H9 (cell line): ENCODE results near the gene IFI27L1. TPM values are rescaled to one million over a fixed set of nuclear protein-coding genes. Genes with fewer than 3 reads are reported as not detected.

ENCODE experiments used
- DNase-seq: peaks from one replicate; pipeline ENCODE4 v3.0.0-alpha.2; 2017
- H2AFZ ChIP-seq: one replicate; pipeline ENCODE4 v1.6.1; 2013; ENCODE audit warnings: mild to moderate bottlenecking, low read length, control low read depth, moderate library complexity
- H2AK5ac ChIP-seq: 2 replicates; pipeline ENCODE4 v1.6.1; 2013; ENCODE audit warnings: low read length, control low read depth, mixed read lengths; ENCODE audit not compliant: insufficient read length
- H2BK120ac ChIP-seq: one replicate; pipeline ENCODE4 v1.6.1; 2013; ENCODE audit warnings: low read depth, mild to moderate bottlenecking, low read length, control low read depth, inconsistent platforms; ENCODE audit not compliant: poor library complexity, severe bottlenecking
- H2BK12ac ChIP-seq: 2 replicates; pipeline ENCODE4 v1.6.1; 2013; ENCODE audit warnings: low read length, control low read depth, mixed read lengths, low read depth; ENCODE audit not compliant: insufficient read length
- H2BK15ac ChIP-seq: 2 replicates; pipeline ENCODE4 v1.6.1; 2013; ENCODE audit warnings: low read depth, low read length, control low read depth
- H2BK20ac ChIP-seq: one replicate; pipeline ENCODE4 v1.6.1; 2013; ENCODE audit warnings: low read depth, mild to moderate bottlenecking, low read length, control low read depth, inconsistent platforms; ENCODE audit not compliant: poor library complexity, severe bottlenecking
- H2BK5ac ChIP-seq: 2 replicates; pipeline ENCODE4 v1.6.1; 2013; ENCODE audit warnings: low read length, control low read depth, mixed read lengths; ENCODE audit not compliant: insufficient read length
- H3K14ac ChIP-seq: 2 replicates; pipeline ENCODE4 v1.6.1; 2013; ENCODE audit warnings: low read length, control low read depth; ENCODE audit not compliant: insufficient read depth
- H3K18ac ChIP-seq: 2 replicates; pipeline ENCODE4 v1.6.1; 2013; ENCODE audit warnings: low read depth, mild to moderate bottlenecking, mixed read lengths, low read length, control low read depth; ENCODE audit not compliant: insufficient read length
- H3K23ac ChIP-seq: 2 replicates; pipeline ENCODE4 v1.6.1; 2013; ENCODE audit warnings: low read length, control low read depth, mixed read lengths, low read depth; ENCODE audit not compliant: insufficient read length
- H3K23me2 ChIP-seq: 2 replicates; pipeline ENCODE4 v1.6.1; 2013; ENCODE audit warnings: low read depth, mild to moderate bottlenecking, mixed read lengths, low read length, control low read depth; ENCODE audit not compliant: insufficient read length, poor library complexity, severe bottlenecking
- H3K27ac ChIP-seq: 2 replicates; pipeline ENCODE4 v1.5.1; 2013; ENCODE audit warnings: low read length, control low read depth, mixed read lengths, low read depth; ENCODE audit not compliant: insufficient read length
- H3K27me3 ChIP-seq: 2 replicates; pipeline ENCODE4 v1.6.1; 2013; ENCODE audit warnings: low read length, control low read depth, inconsistent platforms; ENCODE audit not compliant: insufficient read depth
- H3K4ac ChIP-seq: 2 replicates; pipeline ENCODE4 v1.6.1; 2013; ENCODE audit warnings: low read depth, mild to moderate bottlenecking, control low read depth, inconsistent platforms, low read length, moderate library complexity
- H3K4me1 ChIP-seq: 2 replicates; pipeline ENCODE4 v1.6.1; 2013; ENCODE audit warnings: low read length, control low read depth, inconsistent platforms; ENCODE audit not compliant: insufficient read depth
- H3K4me2 ChIP-seq: 2 replicates; pipeline ENCODE4 v1.6.1; 2013; ENCODE audit warnings: low read length, control low read depth, mixed read lengths; ENCODE audit not compliant: insufficient read length, insufficient read depth
- H3K56ac ChIP-seq: 2 replicates; pipeline ENCODE4 v1.6.1; 2013; ENCODE audit warnings: low read depth, mild to moderate bottlenecking, mixed read lengths, low read length, control low read depth; ENCODE audit not compliant: insufficient read length
- H3K79me1 ChIP-seq: 2 replicates; pipeline ENCODE4 v1.6.1; 2013; ENCODE audit warnings: low read depth, mild to moderate bottlenecking, moderate library complexity, low read length, control low read depth, inconsistent platforms; ENCODE audit not compliant: insufficient read depth, poor library complexity, severe bottlenecking
- H3K79me2 ChIP-seq: 2 replicates; pipeline ENCODE4 v1.6.1; 2013; ENCODE audit warnings: low read length, control low read depth, inconsistent platforms; ENCODE audit not compliant: insufficient read depth
- H3K9ac ChIP-seq: 2 replicates; pipeline ENCODE4 v1.6.1; 2013; ENCODE audit warnings: low read length, control low read depth, mixed read lengths; ENCODE audit not compliant: insufficient read length; ENCODE audit errors: extremely low read depth
- H3K9me3 ChIP-seq: one replicate; pipeline ENCODE4 v1.6.1; 2013; ENCODE audit warnings: low read depth, low read length, inconsistent platforms; ENCODE audit not compliant: control insufficient read depth
- H3T11ph ChIP-seq: one replicate; pipeline ENCODE4 v1.6.1; 2013; ENCODE audit warnings: mild to moderate bottlenecking, low read length, control low read depth, inconsistent platforms
- H4K20me1 ChIP-seq: one replicate; pipeline ENCODE4 v1.6.1; 2013; ENCODE audit not compliant: control insufficient read depth, insufficient read length, insufficient read depth
- H4K5ac ChIP-seq: 2 replicates; pipeline ENCODE4 v1.6.1; 2013; ENCODE audit warnings: low read depth, mild to moderate bottlenecking, mixed read lengths, low read length, control low read depth; ENCODE audit not compliant: insufficient read length
- H4K8ac ChIP-seq: replicated peaks from 2 replicates; pipeline ENCODE4 v1.6.1; 2013; ENCODE audit warnings: low read length, control low read depth, mixed read lengths, low read depth; ENCODE audit not compliant: insufficient read length
- H4K91ac ChIP-seq: 2 replicates; pipeline ENCODE4 v1.6.1; 2013; ENCODE audit warnings: low read depth, mild to moderate bottlenecking, moderate library complexity, mixed read lengths, low read length, control low read depth; ENCODE audit not compliant: insufficient read length
- H3K27ac Mint-ChIP-seq, 3 experiments: 2 replicates in 2 of 3; 3 replicates in 1 of 3; pipeline ENCODE4 v1.8.0; 2020 to 2021; ENCODE audit warnings: mixed read lengths in 3 of 3, mild to moderate bottlenecking in 1 of 3, moderate library complexity in 1 of 3
- H3K27me3 Mint-ChIP-seq: 2 replicates; pipeline ENCODE4 v1.8.0; 2021; ENCODE audit warnings: low read depth, mild to moderate bottlenecking, moderate library complexity, mixed read lengths
- H3K36me3 Mint-ChIP-seq, 3 experiments: 2 replicates in 2 of 3; 3 replicates in 1 of 3; pipeline ENCODE4 v1.8.0; 2020 to 2021; ENCODE audit warnings: low read depth in 3 of 3, mixed read lengths in 3 of 3; ENCODE audit not compliant: insufficient read depth in 1 of 3
- H3K4me1 Mint-ChIP-seq, 2 experiments: 2 replicates each; pipeline ENCODE4 v1.8.0; 2020; ENCODE audit warnings: mixed read lengths in 2 of 2
- H3K4me3 Mint-ChIP-seq, 2 experiments: 2 replicates in 1 of 2; 3 replicates in 1 of 2; pipeline ENCODE4 v1.8.0; 2020 to 2021; ENCODE audit warnings: mild to moderate bottlenecking in 2 of 2, mixed read lengths in 2 of 2, moderate library complexity in 1 of 2
- H3K9me3 Mint-ChIP-seq, 2 experiments: 2 replicates in 1 of 2; 3 replicates in 1 of 2; pipeline ENCODE4 v1.8.0; 2020; ENCODE audit warnings: mild to moderate bottlenecking in 2 of 2, mixed read lengths in 2 of 2, moderate library complexity in 1 of 2
- CTCF ChIP-seq: fragments of 200-600 bp; sonication (generic); conservative IDR thresholded peaks from 3 replicates; pipeline ENCODE4 v1.8.0; 2021; ENCODE audit warnings: antibody characterized with exemption, mild to moderate bottlenecking
- WGBS: extraction: QIAGEN DNeasy Blood & Tissue Kit; methylation state at CpG from one replicate; pipeline ENCODE4 v1.1.7; 2013; ENCODE audit warnings: missing lambda C conversion rate, low lambda C conversion rate, mixed read lengths; ENCODE audit not compliant: insufficient read length; ENCODE audit errors: extremely low coverage; 5-methylcytosine and 5-hydroxymethylcytosine counted together
- total RNA-seq: library from RNA; stranded (reverse); gene quantifications from 2 replicates; pipeline ENCODE4 v1.2.1, GENCODE V29; 2021

The IFI27L1 gene
- total RNA-seq, 1 experiment from 2014 or later = 27.4 TPM

GRCh38 chr14:94056579-94057308, 24.4 kb upstream of the IFI27L1 start:
- no peak overlapping the region for H2BK5ac ChIP-seq
- no peak overlapping the region for H2BK12ac ChIP-seq
- no peaks in the 10 kb centered on the region for H3K27me3 Mint-ChIP-seq
- TF ChIP-seq CTCF = no peak
- no peak for DNase-seq
- H3K79me1 ChIP-seq = no peaks in the 10 kb centered on the region
- no peak overlapping the region for H3K56ac ChIP-seq
- no peak overlapping the region for H3K23ac ChIP-seq
- H3K36me3 Mint-ChIP-seq = peaks cover 54 to 94% (median 85%) of the 10 kb centered on the region in 3 experiments; a peak in 6 of 7 replicates
- no peak overlapping the region for H4K91ac ChIP-seq
- no peaks in the 10 kb centered on the region; the same call in 1 of the 2 replicates for H3K4me1 ChIP-seq
- no peak overlapping the region for H2BK120ac ChIP-seq
- H3K9me3 Mint-ChIP-seq = no peaks in the 10 kb centered on the region
- no peak overlapping the region for H3K4me2 ChIP-seq
- H3K4ac ChIP-seq = no peak overlapping the region
- no peak overlapping the region for H4K8ac ChIP-seq
- no peak overlapping the region for H3K9ac ChIP-seq
- no peak overlapping the region for H3K27ac ChIP-seq
- no peak overlapping the region for H4K5ac ChIP-seq
- H2AFZ ChIP-seq = no peak overlapping the region
- H2AK5ac ChIP-seq = no peak overlapping the region
- no peaks in the 10 kb centered on the region for H3K27me3 ChIP-seq
- H3K27ac Mint-ChIP-seq = no peak overlapping the region
- H3K4me3 Mint-ChIP-seq = no peak overlapping the region
- H3K79me2 ChIP-seq = no peaks in the 10 kb centered on the region
- H3K4me1 Mint-ChIP-seq = peaks cover 11 to 13% of the 10 kb centered on the region in 2 experiments
- H2BK15ac ChIP-seq = no peak overlapping the region
- WGBS = no CpG with 5 or more reads among the region's 6 CpGs
- H3K14ac ChIP-seq = no peak overlapping the region
- H3K23me2 ChIP-seq = no peaks in the 10 kb centered on the region
- no peaks in the 10 kb centered on the region for H4K20me1 ChIP-seq
- H3K18ac ChIP-seq = no peak overlapping the region
- H3K9me3 ChIP-seq = no peaks in the 10 kb centered on the region
- H3T11ph ChIP-seq = no peak overlapping the region
- no peak overlapping the region for H2BK20ac ChIP-seq
